Activated gamma-delta T cell (primary cell): ENCODE measurements around the gene CD244.

Source experiments
- DNase-seq: peaks from one replicate; lab custom pipeline; 2025; lab: John Stamatoyannopoulos, UW

Gene CD244

GRCh38 chr1:160844447-160845232, 18.0 kb downstream of the CD244 start:
- DNase-seq: no peak

GRCh38 chr1:160841079-160841478, 21.6 kb downstream of the CD244 start:
- DNase-seq: no peak

- no peak for DNase-seq
These were observed 22.9 kb downstream of the CD244 start for GRCh38 chr1:160839746-160840145.

GRCh38 chr1:160838888-160839287, 23.8 kb downstream of the CD244 start:
- no peak for DNase-seq

- DNase-seq: peak; percentile 51
These were observed 25.0 kb downstream of the CD244 start for GRCh38 chr1:160837558-160838205.

GRCh38 chr1:160836981-160837557, 25.6 kb downstream of the CD244 start:
- DNase-seq: no peak

- DNase-seq: no peak
These were observed 26.1 kb downstream of the CD244 start for GRCh38 chr1:160836561-160836960.

GRCh38 chr1:160835751-160836150, 26.9 kb downstream of the CD244 start:
- no peak for DNase-seq

- DNase-seq: no peak
These were observed 27.6 kb downstream of the CD244 start for GRCh38 chr1:160834945-160835565.

GRCh38 chr1:160830321-160831153, 32.1 kb downstream of the CD244 start:
- DNase-seq: no peak

- no peak for DNase-seq
These were observed 32.9 kb downstream of the CD244 start for GRCh38 chr1:160829766-160830165.

GRCh38 chr1:160827418-160827817, 35.3 kb downstream of the CD244 start:
- no peak for DNase-seq

- no peak for DNase-seq
These were observed 36.1 kb downstream of the CD244 start for GRCh38 chr1:160826546-160826945.

- no peak for DNase-seq
These were observed 39.4 kb downstream of the CD244 start for GRCh38 chr1:160823296-160823695.

- DNase-seq: no peak
These were observed 41.1 kb downstream of the CD244 start for GRCh38 chr1:160821627-160822026.

GRCh38 chr1:160819186-160819585, 43.5 kb downstream of the CD244 start:
- DNase-seq: no peak

- no peak for DNase-seq
These were observed 44.3 kb downstream of the CD244 start for GRCh38 chr1:160818207-160818937.

GRCh38 chr1:160814856-160815255, 47.8 kb downstream of the CD244 start:
- no peak for DNase-seq

- DNase-seq: no peak
These were observed 48.4 kb downstream of the CD244 start for GRCh38 chr1:160814316-160814715.

- no peak for DNase-seq
These were observed 49.5 kb downstream of the CD244 start for GRCh38 chr1:160813215-160813614.

- DNase-seq: no peak
These were observed 51.5 kb downstream of the CD244 start for GRCh38 chr1:160811147-160811546.
